Stimulated activated CD8-positive, alpha-beta memory T cell treated with anti-CD3 and anti-CD28 coated beads, Interleukin-7, amount 100 ng/mL, for 48 hours (primary cell): ENCODE measurements around the gene CAPZA1.
"Not testable (repeated sequence)": the region's sequence is repeated elsewhere in the genome, so short reads cannot be mapped to it uniquely, and the experiment has no call there.

Source experiments
- DNase-seq, 2 donors: peaks; one replicate each; pipeline ENCODE4 v3.0.0-alpha.2; 2020; ENCODE audit warnings: low read depth in 1 of 2; ENCODE audit errors: extremely low read depth in 1 of 2

Gene CAPZA1

DNA sequence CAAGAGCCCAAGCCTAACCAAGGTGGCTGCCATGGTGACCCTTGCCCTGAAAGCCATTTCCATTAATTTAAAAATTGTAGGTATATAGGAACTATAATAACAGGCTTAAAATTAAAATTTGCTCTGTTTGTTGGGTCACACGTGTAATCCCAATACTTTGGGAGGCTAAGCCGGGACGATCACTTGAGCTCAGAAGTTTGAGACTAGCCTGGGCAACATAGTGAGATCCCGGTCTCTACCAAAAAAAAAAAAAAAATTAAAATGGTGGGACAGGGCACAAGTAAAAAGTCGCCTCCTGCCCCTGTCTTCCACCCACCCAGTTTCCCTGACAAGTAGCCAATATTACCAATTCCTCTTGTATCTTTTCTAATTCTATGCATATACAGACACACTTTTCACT, 6.6 kb downstream of the CAPZA1 start:
- no peak for DNase-seq

DNA sequence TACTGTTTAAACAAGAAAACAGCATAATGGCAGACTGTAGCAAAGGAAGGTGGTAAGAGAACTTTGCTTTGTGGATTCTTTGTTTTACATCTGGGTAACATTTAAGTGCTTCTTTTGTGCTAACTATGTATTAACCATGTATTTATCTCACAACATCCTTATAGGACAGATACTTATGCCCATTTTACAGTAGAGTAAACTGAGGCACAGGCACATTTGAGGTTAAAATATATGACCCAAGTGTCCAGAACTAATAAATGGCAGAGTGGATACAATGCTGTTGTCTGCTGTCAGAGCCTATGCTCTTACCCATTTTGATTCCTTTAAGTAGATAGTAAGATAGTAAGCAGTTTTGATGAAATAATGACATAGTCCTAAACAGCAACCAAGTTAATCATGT, 7.3 kb downstream of the CAPZA1 start:
- DNase-seq, result no peak

DNA sequence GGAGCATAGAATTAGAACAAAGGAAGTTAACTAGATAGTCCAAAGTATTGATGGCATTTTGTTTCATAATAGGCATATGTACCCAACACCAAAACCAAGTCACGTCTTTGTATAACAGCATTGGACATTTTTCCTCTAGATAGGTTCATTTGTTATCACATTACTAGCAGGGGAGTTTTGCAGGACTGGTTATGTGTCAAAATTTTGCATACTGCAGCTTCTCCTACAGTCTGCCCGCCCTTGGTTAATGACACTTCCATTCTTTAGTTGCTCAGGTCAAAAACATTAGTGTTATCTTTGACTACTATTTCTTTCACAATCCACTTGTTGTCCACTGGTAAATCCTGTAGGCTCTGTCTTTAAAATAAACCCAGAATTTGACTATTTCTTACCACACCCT, 8.9 kb downstream of the CAPZA1 start:
- no peak for DNase-seq

GRCh38 chr1:112629256-112629655, 9.6 kb downstream of the CAPZA1 start:
- no peak for DNase-seq

DNA sequence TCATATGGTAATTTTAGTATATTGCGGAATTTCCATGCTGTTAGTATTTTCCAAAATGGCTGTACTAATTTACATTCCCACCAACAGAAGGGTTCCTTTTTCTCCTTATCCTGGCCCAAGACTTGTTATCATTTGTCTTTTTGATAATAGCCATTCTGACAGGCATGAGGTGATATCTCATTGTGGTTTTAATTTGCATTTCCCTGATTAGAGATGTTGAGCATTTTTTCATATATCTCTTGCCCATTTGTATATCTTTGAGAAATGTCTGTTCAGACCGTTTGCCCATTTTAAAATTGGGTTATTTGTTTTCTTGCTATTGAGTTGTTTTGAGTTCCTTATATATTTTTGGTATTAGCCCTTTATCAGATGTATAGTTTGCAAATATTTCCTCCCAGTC, 14.0 kb downstream of the CAPZA1 start:
- DNase-seq, result no peak

DNA sequence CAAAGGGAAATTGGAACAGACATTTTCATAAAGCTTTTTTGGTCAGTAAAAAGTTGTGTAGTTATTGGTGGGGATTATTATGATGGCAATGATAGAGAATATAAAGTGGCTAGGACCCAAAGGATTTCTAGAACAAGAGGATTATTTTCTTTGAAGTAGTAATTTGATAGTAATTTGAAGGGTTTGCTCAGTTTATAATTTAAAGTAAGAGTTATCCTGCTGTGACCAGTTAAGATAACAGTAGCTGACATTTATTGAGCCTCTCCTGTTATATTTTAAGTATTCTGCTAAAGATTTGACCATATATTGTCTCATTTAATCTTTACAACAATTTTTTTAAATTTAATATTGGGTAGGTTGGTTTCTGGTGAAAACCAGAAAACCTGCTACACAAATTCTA, 14.7 kb downstream of the CAPZA1 start:
- no peak for DNase-seq

- no peak for DNase-seq
Observed at GRCh38 chr1:112636056-112636455, 16.4 kb downstream of the CAPZA1 start.

DNA sequence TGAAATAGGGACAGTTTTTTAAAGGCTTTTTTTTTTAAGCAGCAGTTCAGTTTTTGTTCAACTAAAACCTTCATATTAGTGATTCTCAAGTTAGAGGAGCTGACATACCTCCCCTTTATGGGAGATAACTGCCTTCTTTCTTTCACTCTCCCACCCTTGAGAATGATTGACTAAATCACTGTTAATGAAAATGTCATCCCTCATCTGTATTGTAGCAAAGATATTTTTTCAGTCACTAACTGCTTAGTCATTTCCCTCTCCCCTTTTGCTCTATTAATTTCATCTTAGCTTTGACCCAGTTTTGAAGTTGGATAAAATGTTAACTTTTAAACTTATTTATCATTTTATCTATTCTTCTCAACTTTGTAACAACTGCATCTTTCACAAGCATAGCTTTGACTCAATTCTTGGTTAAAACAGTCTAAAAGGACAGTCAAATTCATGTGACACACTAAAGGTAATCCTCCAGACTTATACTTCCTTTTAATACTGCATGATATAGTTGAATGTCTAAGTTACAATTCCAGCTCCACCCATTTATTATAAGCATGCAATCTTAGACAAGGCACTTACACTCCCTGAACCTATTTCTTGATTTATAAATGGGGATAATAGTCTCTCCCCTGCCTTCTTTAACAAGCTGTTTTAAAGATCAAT, 17.1 kb downstream of the CAPZA1 start:
- DNase-seq, result no peak

- DNase-seq, result no peak
Observed at GRCh38 chr1:112637254-112638109, 17.9 kb downstream of the CAPZA1 start.

GRCh38 chr1:112638110-112638428, 18.4 kb downstream of the CAPZA1 start:
- no peak for DNase-seq

DNA sequence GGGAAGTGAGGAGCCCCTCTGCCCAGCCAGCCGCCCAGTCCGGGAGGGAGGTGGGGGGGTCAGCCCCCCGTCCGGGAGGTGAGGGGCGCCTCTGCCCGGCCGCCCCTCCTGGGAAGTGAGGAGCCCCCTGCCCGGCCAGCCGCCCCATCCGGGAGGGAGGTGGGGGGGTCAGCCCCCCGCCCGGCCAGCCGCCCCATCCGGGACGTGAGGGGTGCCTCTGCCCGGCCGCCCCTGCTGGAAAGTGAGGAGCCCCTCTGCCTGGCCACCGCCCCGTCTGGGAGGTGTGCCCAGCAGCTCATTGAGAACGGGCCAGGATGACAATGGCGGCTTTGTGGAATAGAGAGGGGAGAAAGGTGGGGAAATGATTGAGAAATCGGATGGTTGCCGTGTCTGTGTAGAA, 20.8 kb downstream of the CAPZA1 start:
- DNase-seq, result not testable (repeated sequence)

DNA sequence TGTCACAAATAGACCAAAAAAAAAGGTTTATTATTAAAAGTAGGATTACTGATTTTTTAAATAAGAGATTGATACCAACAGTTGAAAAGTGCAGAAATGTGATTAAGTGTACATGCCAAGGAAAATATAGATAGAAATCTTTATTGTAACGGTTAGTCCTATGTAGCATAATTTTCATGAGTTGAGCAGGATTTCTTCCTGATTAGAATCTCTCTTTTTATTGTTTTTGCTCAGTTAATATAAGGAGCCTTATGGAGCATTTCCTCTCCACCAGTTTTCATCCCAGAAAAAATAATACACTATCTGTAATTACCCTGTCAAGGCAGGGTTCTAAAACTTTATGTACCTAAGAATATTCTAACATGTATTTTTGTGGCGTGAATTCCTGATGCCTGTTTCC, 23.4 kb downstream of the CAPZA1 start:
- DNase-seq, result no peak

GRCh38 chr1:112646225-112646624, 26.6 kb downstream of the CAPZA1 start:
- no peak for DNase-seq

DNA sequence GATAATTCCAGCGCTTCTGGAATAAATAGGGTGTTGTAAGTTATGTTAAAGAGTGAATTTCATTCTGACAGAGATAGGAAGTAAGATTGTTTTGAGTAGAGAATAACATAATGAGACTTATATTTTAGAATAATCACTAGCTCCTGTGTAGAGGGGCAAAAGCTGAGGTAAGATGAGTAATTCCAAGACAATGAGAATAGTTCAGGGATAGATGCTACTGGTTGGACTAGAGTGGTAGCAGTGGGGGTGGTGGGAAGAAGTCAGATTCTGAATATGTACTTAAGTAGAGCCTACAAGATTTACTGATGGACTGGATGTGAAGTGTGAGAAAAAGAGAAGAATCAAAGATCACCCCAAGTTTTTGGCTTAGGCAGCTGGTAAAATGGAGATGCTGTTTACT, 31.6 kb downstream of the CAPZA1 start:
- no peak for DNase-seq

- DNase-seq, result no peak
Observed at GRCh38 chr1:112665857-112666256, 46.2 kb downstream of the CAPZA1 start.

DNA sequence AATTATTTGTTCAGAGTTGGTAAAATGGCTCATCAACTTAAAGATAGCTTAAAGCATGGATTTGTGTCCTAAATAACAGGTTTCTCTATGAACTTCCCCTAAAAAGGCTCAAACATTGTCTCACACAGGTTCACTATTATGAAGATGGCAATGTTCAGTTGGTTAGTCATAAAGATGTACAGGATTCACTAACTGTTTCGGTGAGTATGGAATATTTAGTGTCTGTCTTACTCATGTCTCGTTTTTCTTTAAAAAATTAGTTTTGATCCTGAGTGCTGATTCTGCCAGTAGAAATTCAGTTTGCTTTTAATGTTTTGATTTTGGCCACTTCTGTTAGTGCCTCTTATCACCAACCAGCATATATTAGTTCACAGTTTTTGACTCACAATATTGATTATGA, 47.3 kb downstream of the CAPZA1 start:
- DNase-seq, result no peak

DNA sequence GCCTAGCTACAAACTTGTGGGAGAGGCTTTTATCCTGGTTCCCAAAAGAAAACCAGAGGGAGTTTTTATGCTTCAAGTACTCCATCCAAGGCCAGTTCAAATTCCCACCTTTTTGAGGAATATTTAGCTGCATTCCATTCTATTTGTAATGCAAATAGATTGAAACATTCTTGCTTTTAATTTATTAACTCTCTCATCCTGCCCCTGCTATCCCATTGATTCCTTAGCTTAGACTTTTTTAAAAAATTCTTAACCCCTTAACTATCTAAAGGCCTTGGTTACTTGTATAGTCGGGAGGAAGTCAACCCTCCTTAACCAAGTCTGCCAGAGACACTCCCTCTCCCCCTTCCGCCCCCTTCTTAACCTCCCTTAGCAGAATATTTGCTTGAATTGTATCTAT, 52.4 kb downstream of the CAPZA1 start:
- no peak for DNase-seq

DNA sequence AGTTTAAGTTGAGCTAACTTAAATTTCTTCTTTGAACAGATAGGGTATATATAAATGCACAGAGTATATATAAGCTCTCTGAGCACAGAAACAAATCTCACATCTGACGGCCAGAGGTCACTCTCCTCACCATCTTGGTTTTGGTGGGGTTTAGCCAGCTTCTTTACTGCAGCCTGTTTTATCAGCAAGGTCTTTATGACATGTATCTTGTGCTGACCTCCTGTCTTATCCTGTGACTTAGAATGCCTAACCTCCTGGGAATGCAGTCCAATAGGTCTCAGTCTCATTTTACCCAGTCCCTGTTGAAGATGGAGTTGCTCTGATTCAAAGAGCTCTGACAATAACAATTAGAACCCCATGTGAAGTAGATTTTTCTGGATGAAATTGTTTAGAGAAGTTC, 53.2 kb downstream of the CAPZA1 start:
- DNase-seq, result no peak

DNA sequence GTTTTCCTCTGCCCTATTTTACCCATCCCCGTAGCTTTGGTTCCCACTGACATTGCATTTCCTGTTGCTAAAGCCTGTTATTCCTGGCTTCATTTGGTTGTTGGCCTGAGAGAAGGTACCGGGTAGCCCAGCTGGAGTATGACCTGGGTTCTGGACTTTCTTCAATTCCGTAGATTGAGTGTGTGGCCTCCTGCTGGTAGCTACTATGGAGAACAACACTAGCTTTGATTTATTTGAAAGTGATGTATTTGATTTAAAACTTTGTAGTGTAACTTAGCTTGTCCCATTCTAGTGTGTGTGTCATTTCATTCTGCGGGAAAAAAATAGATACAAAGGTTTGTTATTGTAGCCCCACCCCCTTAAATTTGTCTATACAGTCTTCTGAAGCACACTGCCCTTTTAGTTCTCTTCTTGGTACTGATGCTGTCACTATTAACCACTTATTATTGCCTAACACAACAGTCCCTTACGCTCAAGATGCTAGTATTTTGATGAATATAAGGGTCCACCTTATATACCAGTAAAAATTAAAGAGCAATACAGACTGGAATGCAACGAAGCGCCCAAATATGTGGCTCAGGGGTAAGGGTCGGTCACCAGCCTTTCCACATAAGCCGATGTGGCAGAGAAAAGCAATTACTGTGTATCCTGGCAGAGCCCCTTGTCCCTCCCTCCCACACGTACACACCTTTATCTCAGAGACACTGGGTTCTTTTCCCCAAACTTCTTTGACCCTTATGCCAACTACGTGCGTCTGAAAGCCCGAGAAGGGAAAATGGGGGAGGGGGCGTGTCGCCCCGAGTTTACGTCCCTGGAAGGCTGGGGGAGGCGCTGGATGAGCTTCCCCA, 54.2 kb downstream of the CAPZA1 start:
- no peak for DNase-seq

DNA sequence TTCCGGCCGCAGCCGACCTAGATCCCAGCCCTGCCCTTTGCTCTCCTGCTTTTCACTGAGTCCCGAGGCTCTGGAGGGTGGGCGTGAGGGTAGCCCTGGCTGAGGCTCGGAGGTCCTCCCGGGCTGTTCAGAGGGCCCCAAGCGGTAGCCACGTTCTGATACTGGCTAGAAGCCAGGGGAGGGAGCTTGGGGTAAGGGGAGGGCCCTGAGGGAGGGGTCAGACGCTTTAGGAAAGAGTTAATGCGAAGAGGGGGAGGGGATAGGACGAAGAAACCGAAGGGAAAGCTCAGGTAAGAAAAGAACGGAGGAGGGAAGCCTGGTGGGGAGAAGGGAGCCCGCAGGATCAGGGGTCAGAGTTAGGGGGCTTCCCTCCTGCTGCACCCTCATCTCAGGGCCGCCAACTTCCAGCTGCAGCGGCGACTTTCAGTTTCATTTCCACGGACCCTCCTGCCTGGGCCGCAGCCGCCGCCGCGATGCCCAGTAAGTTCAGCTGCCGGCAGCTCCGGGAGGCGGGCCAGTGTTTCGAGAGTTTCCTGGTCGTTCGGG, 54.9 kb downstream of the CAPZA1 start, which contains the start of gene MOV10:
MOV10 (plus strand) TSS at position 220 of the 546 bp plus-strand sequence; CDS start at position 474, 254 bp downstream.
- peak; percentile 29 to 38 for DNase-seq

DNA sequence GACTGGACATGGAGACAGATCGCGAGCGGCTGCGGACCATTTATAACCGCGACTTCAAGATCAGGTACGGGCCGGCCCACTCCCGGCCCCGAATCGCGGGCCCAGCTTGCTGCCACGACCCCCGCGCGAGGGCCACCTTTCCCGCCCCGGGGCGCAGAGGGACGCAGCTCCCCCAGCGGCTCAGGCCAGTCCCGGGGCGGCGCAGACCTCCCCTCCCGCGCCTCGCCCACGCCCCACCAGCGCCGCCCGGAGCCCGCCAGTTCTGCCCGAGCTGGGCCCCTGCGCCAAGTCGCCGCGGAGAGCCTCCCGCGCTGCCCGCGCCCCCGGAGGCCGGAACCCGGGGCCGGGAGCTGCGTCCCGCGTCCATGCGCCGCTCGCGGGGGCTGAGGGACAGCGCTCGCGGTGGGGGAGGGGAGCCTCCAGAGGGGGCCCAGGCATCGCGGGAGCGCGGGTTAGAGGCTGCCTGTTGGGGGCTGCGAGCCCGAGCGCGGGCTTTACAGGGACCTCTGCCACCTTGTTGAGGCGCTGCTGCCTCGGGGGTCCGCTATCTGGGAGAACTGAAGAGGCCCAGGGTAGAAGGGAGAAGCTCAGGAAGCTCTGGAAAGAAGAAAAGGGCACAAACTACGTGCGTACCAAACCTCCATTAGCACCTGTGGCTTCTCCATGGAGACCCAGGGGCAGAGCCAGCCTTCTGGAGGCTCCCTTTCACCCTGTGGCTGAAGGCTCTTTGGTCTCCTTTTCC, 55.5 kb downstream of the CAPZA1 start:
- peak; percentile 8 to 17 for DNase-seq
